Measurements from ENCODE around the gene SLC4A5. TPM values are rescaled to one million over a fixed set of nuclear protein-coding genes. Genes with fewer than 3 reads are reported as not detected.

SLC4A5 gene
- total and polyA plus RNA-seq, 7 donors, result under 0.01 to 12.2 (median 1.8) TPM

DNA sequence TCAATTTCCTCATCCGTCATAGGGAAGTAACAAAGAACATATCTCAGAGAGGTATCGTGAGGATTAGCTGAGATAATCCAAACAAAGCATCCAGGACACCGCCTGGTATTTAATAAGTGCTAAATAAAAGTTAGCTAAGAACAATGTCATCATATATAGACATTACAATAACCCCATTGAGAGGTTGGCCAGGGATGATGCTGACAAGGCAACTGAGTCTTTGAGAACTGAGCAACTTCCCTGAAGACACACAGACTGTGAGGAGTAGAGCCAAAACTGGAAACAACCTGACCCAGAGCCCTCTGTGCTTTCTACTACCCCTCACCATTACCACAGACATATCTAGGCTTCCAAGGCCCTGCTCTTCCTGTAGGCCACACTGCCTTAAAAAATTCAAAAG lies 38.5 kb upstream of the SLC4A5 start:
- peaks cover 0 to 13% (median 12%) of the 10 kb centered on the region in 4 donors for H3K36me3 ChIP-seq
- intact Hi-C loops (cut with DNase I), result no loop called here
- no peak overlapping the region for H3K27ac ChIP-seq
- H3K27me3 ChIP-seq, result no peaks in the 10 kb centered on the region
- TF ChIP-seq POLR2A (IDR thresholded peaks at IDR 0.05), result no peak
- TF ChIP-seq, protein P1, sequence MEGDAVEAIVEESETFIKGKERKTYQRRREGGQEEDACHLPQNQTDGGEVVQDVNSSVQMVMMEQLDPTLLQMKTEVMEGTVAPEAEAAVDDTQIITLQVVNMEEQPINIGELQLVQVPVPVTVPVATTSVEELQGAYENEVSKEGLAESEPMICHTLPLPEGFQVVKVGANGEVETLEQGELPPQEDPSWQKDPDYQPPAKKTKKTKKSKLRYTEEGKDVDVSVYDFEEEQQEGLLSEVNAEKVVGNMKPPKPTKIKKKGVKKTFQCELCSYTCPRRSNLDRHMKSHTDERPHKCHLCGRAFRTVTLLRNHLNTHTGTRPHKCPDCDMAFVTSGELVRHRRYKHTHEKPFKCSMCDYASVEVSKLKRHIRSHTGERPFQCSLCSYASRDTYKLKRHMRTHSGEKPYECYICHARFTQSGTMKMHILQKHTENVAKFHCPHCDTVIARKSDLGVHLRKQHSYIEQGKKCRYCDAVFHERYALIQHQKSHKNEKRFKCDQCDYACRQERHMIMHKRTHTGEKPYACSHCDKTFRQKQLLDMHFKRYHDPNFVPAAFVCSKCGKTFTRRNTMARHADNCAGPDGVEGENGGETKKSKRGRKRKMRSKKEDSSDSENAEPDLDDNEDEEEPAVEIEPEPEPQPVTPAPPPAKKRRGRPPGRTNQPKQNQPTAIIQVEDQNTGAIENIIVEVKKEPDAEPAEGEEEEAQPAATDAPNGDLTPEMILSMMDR (IDR thresholded peaks at IDR 0.05), result no peak
- WGBS, 2 donors, result 91 to 94% methylated on average over 3 of the region's 3 CpGs
- no peak for DNase-seq
- no peaks in the 10 kb centered on the region for H3K9me3 ChIP-seq
- H3K4me3 ChIP-seq, result no peak overlapping the region
- H3K4me1 ChIP-seq, result peaks cover 0 to 77% (median 52%) of the 10 kb centered on the region in 4 donors

DNA sequence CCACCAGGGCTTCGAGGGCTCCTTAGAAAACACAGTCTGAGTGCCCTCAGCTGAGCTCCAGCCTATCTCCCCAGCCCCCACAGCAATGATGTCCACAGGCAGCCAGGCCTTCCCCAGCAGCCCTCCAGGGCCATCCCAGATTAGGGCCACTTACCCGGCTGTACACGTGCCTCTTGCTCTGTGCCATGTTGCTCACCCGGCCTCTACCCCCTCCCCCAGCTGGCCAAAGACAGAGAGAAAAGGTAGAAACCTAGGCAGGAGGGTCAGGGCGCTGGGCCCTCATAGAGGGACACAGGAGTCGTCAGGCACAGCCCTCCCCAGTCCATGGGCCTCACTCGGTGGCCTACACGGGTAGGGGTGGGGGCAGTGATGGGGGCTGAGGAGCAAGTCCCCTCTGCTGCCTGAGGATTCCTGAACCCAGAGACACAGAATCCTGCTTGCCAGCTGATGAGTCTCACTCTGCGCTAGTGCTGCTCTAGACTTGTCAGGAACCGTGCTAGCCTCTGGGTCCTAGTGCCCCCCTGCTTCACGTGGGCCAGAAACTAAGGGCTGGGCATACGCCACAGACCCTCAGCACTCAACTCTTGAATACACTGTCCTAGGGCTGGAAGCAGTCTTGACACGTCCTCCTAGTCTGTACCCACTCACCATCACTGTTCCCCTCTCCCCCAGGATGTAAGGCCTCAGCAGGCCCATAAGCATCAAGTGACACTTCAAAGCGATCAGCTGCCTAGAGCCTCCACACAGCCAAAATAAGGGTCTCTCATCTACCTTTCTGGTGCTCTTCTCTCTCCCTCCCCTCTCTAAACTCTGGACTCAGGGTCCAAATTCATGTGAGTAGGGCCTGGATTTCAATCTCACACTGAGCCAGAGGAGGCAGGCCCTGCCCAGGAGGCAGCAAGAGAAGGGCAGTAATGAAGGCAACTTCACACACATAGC lies 36.9 kb upstream of the SLC4A5 start, which contains the start of gene DCTN1:
Gene DCTN1 (minus strand): TSS at position 461 of the 939 bp plus-strand sequence. CDS start 274 bp downstream, at position 187.
- H3K4me1 ChIP-seq, result peaks cover 0 to 64% (median 50%) of the 10 kb centered on the region in 4 donors
- no peaks in the 10 kb centered on the region for H3K27me3 ChIP-seq
- DNase-seq, result peak; percentile 74
- peak within 1 kb of the TSS; percentile 39 to 67 (median 63) for H3K27ac ChIP-seq
- peak in 1 of 4 donors; percentile 13 for TF ChIP-seq POLR2AphosphoS5 (IDR thresholded peaks at IDR 0.05)
- no peak for TF ChIP-seq POLR2A (IDR thresholded peaks at IDR 0.05)
- TF ChIP-seq EP300 (IDR thresholded peaks at IDR 0.05), result no peak
- TF ChIP-seq, protein P1 (IDR thresholded peaks at IDR 0.05), result no peak
- peaks cover 0 to 23% (median 16%) of the 10 kb centered on the region in 4 donors for H3K36me3 ChIP-seq
- 36 to 49% methylated on average over 14 of the region's 14 CpGs for WGBS, 2 donors
- H3K9me3 ChIP-seq, result no peaks in the 10 kb centered on the region
- H3K4me3 ChIP-seq, result peak within 1 kb of the TSS; percentile 35 to 51 (median 45)
- intact Hi-C loops (cut with DNase I), result no loop called here

DNA sequence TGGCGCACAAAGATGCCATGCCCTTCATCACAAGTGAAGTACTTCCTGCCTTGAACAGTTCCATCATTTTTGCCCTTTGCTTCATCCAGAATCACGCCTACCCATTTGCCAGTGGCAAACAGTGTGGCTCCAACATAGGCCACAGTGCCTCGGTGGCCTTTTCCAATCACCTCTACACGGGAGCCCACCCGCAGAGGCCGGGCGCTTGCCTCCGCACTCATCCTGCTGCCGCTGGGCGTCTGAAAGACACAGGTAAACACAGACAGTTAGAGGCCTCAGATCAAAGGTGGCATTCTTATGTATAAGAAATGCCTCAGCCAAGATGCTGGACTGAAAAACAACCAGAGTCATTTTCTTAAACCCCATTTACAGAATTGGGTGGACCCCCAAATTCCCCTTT lies 34.8 kb upstream of the SLC4A5 start:
- intact Hi-C loops (cut with DNase I), result no loop called here

DNA sequence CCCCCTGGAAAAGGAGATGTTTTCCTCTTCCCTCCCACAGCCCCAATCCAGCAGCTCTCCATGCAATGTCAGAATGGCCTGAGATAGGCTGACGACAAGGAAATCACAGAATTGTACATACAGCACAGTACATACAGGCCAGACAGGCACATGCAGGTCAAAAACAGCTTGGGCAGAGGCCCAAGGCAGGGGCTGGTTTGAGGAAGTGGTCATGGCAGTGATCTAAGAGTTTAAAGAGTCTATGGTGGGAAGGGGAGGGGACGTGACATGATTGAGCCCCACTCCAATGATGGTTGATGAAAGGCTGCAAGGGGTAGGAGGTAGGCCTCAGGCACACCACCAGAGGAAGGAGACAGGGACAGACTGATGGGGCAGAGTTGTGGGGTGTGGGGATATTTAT lies 32.6 kb upstream of the SLC4A5 start:
- 78 to 96% methylated on average over 2 of the region's 2 CpGs for WGBS, 2 donors
- Histone ChIP-seq H3K36me3 (peaks cover 5 to 31% (median 22%) of the 10 kb centered on the region in 4 donors), H3K27ac (no peak overlapping the region), H3K9me3 (no peaks in the 10 kb centered on the region), H3K4me3 (no peak overlapping the region), H3K4me1 (peaks cover 0 to 54% (median 46%) of the 10 kb centered on the region in 4 donors), H3K27me3 (no peaks in the 10 kb centered on the region)
- TF ChIP-seq POLR2AphosphoS5 (IDR thresholded peaks at IDR 0.05) (no peak), POLR2A (IDR thresholded peaks at IDR 0.05) (no peak), EP300 (IDR thresholded peaks at IDR 0.05) (no peak)
- TF ChIP-seq, protein P1 (IDR thresholded peaks at IDR 0.05), result no peak
- intact Hi-C loops (cut with DNase I), result no loop called here
- no peak for DNase-seq

More for the DNA sequence above, 34.8 kb upstream of the SLC4A5 start:
- H3K4me1 ChIP-seq, result peaks cover 0 to 66% (median 52%) of the 10 kb centered on the region in 4 donors
- no peaks in the 10 kb centered on the region for H3K9me3 ChIP-seq
- DNase-seq, result no peak
- H3K36me3 ChIP-seq, result peaks cover 0 to 23% (median 16%) of the 10 kb centered on the region in 4 donors
- no peak overlapping the region for H3K4me3 ChIP-seq
- no peak overlapping the region for H3K27ac ChIP-seq
- no peaks in the 10 kb centered on the region for H3K27me3 ChIP-seq
- WGBS, 2 donors, result 94 to 96% methylated on average over 10 of the region's 10 CpGs
- TF ChIP-seq POLR2AphosphoS5 (IDR thresholded peaks at IDR 0.05), result no peak

DNA sequence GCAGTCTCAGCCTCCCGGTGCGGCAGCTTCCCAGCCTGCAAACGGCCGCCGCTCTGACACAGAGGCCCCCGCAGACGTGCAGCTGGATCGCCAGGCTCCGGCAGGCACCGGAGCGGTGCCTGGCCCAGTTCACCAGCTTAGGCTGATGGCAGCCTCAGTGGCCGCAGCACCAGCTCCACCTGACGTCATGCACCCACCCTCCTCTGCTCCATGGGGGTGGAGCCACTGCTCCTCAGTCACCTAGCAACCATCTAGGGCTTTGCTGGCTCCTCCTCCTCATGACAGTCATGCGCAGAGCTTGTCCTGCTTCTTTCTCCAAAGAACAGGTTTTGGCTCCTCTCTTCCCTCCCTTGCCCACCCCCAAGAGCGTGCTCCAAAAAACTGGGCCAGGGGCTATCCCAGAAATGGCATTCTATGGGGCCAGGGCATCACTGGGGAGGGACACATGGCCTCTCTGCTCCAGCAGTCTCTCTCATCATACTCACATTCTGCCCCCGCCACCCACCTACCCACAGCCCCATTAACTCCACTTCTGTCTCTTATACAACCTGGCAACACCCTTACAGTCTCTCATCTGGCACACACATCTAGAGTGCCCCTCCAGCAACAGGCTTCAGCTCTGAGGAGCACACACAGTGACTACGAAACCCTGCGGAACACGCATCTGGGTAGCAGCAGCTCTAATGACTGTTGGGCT lies 31.4 kb upstream of the SLC4A5 start:
- DNase-seq, result peak; percentile 92
- H3K27ac ChIP-seq, result peak overlapping the region; percentile 50 to 71 (median 60)
- intact Hi-C loops (cut with DNase I), result no loop called here
- no peaks in the 10 kb centered on the region for H3K9me3 ChIP-seq
- TF ChIP-seq POLR2AphosphoS5 (IDR thresholded peaks at IDR 0.05), result peak in 1 of 4 donors; percentile 47
- TF ChIP-seq EP300 (IDR thresholded peaks at IDR 0.05), result no peak
- 80 to 81% methylated on average over 19 of the region's 19 CpGs for WGBS, 2 donors
- H3K36me3 ChIP-seq, result peaks cover 16 to 43% (median 33%) of the 10 kb centered on the region in 4 donors
- H3K4me1 ChIP-seq, result peaks cover 0 to 42% (median 34%) of the 10 kb centered on the region in 4 donors
- H3K4me3 ChIP-seq, result peak overlapping the region; percentile 9 to 45 (median 40)
- no peaks in the 10 kb centered on the region for H3K27me3 ChIP-seq
